Measurements from ENCODE around the gene NSF. TPM values are rescaled to one million over a fixed set of nuclear protein-coding genes. Genes with fewer than 3 reads are reported as not detected.

Gene NSF
- total and polyA plus RNA-seq, 2 donors (not counting 3 experiments of a cell fraction or from before 2014, with no cell fraction given) = 18.5 to 43.7 TPM

DNA sequence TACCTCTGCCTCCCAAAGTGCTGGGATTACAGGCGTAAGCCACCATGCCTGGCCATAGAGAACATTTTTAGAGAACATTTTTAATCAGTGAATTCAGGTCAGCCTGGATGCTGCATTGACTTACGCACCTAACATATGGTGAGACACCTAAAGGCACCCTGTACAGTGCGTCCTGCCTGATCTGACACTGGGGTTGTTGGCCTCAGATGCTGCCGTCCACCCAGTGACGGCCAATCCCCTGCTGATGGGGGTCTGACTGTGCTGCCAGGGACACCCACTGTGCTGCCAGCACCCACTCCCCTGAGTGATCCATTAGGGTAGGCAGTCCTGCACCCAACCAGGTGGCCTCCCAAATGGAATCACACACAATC, 189.5 kb downstream of the NSF start:
- H3K27me3 ChIP-seq (ENCODE audit: control insufficient read depth in 2 of 2, insufficient read depth in 2 of 2, low read length in 2 of 2) = peaks cover 0 to 2% of the 10 kb centered on the region in 2 experiments
- no peaks in the 10 kb centered on the region for H3K4me1 ChIP-seq (ENCODE audit: control insufficient read depth, extremely low read depth, insufficient read depth, low read length)
- H4K20me1 ChIP-seq (replicated peaks; ENCODE audit: control insufficient read depth, extremely low read depth, insufficient read depth, low read length) = no peaks in the 10 kb centered on the region
- H3K79me2 ChIP-seq (ENCODE audit: control insufficient read depth, insufficient read depth, low read length) = no peaks in the 10 kb centered on the region
- no peaks in the 10 kb centered on the region for H3K9me1 ChIP-seq (replicated peaks; ENCODE audit: control insufficient read depth, extremely low read depth, insufficient read depth, low read length)
- no TSS peak for BruUV-seq (replicated peaks)
- no peak for DNase-seq (ENCODE audit: low read depth, low spot score)
- ChIA-PET POLR2A (no interaction called here), CTCF (no interaction called here)
- FAIRE-seq = no peak
- dilution Hi-C loops (cut with MboI; ENCODE audit: extremely low pct_ligation_motif_present, low sequenced_read_pairs) = no loop called here
- no peak overlapping the region for H3K9ac ChIP-seq (replicated peaks; ENCODE audit: extremely low read depth, insufficient read depth, low read length)
- no peak overlapping the region for H3K27ac ChIP-seq (ENCODE audit: insufficient read depth, low read depth, low read length)
- no peaks in the 10 kb centered on the region for H3K36me3 ChIP-seq (ENCODE audit: control insufficient read depth in 2 of 2, extremely low read depth in 1 of 2, insufficient read depth in 2 of 2, low read length in 2 of 2)
- no peak overlapping the region for H3K4me2 ChIP-seq (ENCODE audit: insufficient read depth, low read length)
- intact Hi-C loops (cut with micrococcal nuclease) = loop anchor here (10.0 kb wide), 1 partner anchor 55 kb away; no protein-coding TSS in a partner anchor
- H3K9me3 ChIP-seq (replicated peaks; ENCODE audit: control insufficient read depth, insufficient read depth, low read length) = no peaks in the 10 kb centered on the region
- no peak overlapping the region for H2AFZ ChIP-seq (ENCODE audit: low read depth, low read length)
- TF ChIP-seq FOS (IDR thresholded peaks at IDR 0.05; ENCODE audit: borderline replicate concordance, insufficient read depth, low read length) (no peak), EZH2 (IDR thresholded peaks at IDR 0.05; ENCODE audit: borderline replicate concordance, low read depth, low read length, severe bottlenecking) (no peak), POLR2A (IDR thresholded peaks at IDR 0.05; ENCODE audit: low read depth, low read length) (no peak), POLR2AphosphoS5 (IDR thresholded peaks at IDR 0.05; ENCODE audit: insufficient read depth, low read depth, low read length) (no peak), JUN (IDR thresholded peaks at IDR 0.05; ENCODE audit: borderline replicate concordance, insufficient read depth, insufficient read length, low read depth) (no peak), MYC (IDR thresholded peaks at IDR 0.05; ENCODE audit: low read depth, low read length) (no peak), GATA2 (IDR thresholded peaks at IDR 0.05; ENCODE audit: insufficient read depth, insufficient read length, low read depth, low read length) (no peak)
- TF ChIP-seq, protein P1, sequence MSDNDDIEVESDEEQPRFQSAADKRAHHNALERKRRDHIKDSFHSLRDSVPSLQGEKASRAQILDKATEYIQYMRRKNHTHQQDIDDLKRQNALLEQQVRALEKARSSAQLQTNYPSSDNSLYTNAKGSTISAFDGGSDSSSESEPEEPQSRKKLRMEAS (IDR thresholded peaks at IDR 0.05; ENCODE audit: insufficient read depth, insufficient read length) = no peak
- TF ChIP-seq, protein P2, sequence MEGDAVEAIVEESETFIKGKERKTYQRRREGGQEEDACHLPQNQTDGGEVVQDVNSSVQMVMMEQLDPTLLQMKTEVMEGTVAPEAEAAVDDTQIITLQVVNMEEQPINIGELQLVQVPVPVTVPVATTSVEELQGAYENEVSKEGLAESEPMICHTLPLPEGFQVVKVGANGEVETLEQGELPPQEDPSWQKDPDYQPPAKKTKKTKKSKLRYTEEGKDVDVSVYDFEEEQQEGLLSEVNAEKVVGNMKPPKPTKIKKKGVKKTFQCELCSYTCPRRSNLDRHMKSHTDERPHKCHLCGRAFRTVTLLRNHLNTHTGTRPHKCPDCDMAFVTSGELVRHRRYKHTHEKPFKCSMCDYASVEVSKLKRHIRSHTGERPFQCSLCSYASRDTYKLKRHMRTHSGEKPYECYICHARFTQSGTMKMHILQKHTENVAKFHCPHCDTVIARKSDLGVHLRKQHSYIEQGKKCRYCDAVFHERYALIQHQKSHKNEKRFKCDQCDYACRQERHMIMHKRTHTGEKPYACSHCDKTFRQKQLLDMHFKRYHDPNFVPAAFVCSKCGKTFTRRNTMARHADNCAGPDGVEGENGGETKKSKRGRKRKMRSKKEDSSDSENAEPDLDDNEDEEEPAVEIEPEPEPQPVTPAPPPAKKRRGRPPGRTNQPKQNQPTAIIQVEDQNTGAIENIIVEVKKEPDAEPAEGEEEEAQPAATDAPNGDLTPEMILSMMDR (IDR thresholded peaks at IDR 0.05; ENCODE audit: extremely low read depth in 1 of 2, insufficient read depth in 1 of 2, low read depth in 1 of 2, low read length in 2 of 2) = no peak
- H3K4me3 ChIP-seq (replicated peaks in 1 of 3; ENCODE audit: insufficient read depth in 1 of 3, low read depth in 1 of 3, low read length in 3 of 3) = no peak overlapping the region
